PC-9 (cell line): Measurements from ENCODE around the gene CFAP119.

ENCODE experiments used
- CTCF ChIP-seq: fragments of 200-600 bp; sonication (generic); conservative IDR thresholded peaks from 2 replicates; pipeline ENCODE4 v1.6.1; 2017; ENCODE audit warnings: mixed run types, antibody characterized with exemption, mild to moderate bottlenecking, moderate library complexity
- EZH2 ChIP-seq: fragments of 200-600 bp; sonication (generic); IDR thresholded peaks from 2 replicates; pipeline ENCODE4 v1.8.0; 2017; ENCODE audit warnings: antibody characterized with exemption, low read depth

GRCh38 chr16:30747331-30747730, 14.5 kb downstream of the CFAP119 start:
- no peak for TF ChIP-seq CTCF
- TF ChIP-seq EZH2, result no peak
